Spleen (tissue), 7 donors: ENCODE measurements around the gene TTC7B.

Source experiments
- CTCF ChIP-seq, 11 experiments: fragments of 200-600 bp in 7 of 11; fragments of 450-650 bp in 4 of 11; sonication (generic) in 4 of 11; IDR thresholded peaks in 8 of 11; conservative IDR thresholded peaks in 3 of 11; 1 replicate in 7 of 11; 2 replicates in 4 of 11; pipeline versions ENCODE4 v1.4.0 to v1.8.0; 2016 to 2021; ENCODE audit warnings: antibody characterized with exemption in 11 of 11, inconsistent platforms in 4 of 11, mild to moderate bottlenecking in 1 of 11
- POLR2A ChIP-seq, 3 donors: fragments of 450-650 bp; IDR thresholded peaks; one replicate each; pipeline ENCODE4 v1.5.1; 2017; ENCODE audit warnings: antibody characterized with exemption in 3 of 3, mild to moderate bottlenecking in 1 of 3
- donor health status: DM: no; HTN: no; CAD: no; lungs with moderate emphysema.
- donor health status: DM: no; HTN: no; CAD: no.
- donor health status: DM: no; HTN: no; CAD: no.

GRCh38 chr14:90815572-90815821 is 733 bp downstream of the TTC7B start:
- no peak for TF ChIP-seq CTCF (IDR thresholded peaks at IDR 0.05 in 8 of 11, conservative IDR thresholded peaks at IDR 0.05 in 3 of 11)
- no peak for TF ChIP-seq POLR2A (IDR thresholded peaks at IDR 0.05)
